ENCODE data around the gene CSNK1D.
A peak's percentile ranks its signal among the peaks of the same experiment; 100 is the strongest.
"Not testable (repeated sequence)": the region's sequence is repeated elsewhere in the genome, so short reads cannot be mapped to it uniquely, and the experiment has no call there.

Gene CSNK1D

GRCh38 chr17:82274134-82275020, 877 bp upstream of the CSNK1D start:
- DNase-seq (ENCODE audit: low read depth), result no peak

- peak; percentile 40 for DNase-seq (ENCODE audit: low read depth)
Measured at GRCh38 chr17:82272495-82273326, 789 bp downstream of the CSNK1D start.

- no peak for DNase-seq (ENCODE audit: low read depth)
Measured at GRCh38 chr17:82271401-82271800, 2.1 kb downstream of the CSNK1D start.

DNA sequence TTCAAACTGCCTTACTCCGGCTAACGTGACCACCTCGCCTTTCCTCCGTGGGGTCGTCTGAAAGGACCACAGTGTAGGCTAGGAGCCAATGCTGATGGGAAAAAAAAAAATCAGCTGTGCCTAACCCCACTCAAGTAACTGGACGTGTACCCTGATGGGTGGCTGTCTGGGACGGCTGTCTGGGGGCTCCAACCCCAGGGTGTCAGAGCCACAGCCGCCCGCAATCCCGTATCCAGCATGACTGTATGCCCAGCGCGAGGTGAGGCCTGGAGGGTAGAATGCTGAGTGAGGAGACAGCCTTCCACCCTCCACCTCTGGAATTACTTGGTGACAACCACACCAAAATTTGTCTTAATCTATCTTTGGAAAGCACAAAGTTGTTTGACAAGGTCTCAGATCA, 2.8 kb downstream of the CSNK1D start:
- no peak for DNase-seq (ENCODE audit: low read depth)

DNA sequence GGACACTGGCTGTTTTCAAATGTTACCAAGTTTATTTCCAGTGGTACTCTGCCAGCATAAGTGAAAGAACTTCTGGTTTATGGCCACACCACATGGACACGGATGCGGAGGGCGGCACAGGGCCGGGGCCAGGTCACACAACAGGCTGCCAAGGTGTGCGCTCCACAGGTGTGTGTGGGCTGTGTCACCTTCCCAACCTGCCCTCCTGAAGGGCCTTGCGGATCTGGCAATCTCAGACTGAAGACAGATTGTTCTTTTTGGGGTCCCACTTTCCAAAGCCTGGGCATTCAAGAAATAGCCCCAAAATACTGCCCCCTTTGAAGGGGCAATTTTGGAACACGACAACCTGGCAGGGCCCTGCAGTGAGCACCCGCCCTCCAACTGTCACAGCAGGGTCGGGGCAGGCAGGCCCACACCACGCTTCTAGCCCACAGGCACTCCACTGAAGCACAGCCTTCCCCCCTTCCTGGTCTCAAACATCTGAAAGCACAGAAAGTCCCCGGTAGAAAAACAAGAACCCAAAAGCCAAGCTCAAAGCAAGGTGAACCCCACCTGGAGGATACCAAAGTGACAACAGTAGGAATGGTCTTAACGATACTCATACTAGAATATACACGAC, 3.5 kb downstream of the CSNK1D start:
- DNase-seq (ENCODE audit: low read depth), result no peak

DNA sequence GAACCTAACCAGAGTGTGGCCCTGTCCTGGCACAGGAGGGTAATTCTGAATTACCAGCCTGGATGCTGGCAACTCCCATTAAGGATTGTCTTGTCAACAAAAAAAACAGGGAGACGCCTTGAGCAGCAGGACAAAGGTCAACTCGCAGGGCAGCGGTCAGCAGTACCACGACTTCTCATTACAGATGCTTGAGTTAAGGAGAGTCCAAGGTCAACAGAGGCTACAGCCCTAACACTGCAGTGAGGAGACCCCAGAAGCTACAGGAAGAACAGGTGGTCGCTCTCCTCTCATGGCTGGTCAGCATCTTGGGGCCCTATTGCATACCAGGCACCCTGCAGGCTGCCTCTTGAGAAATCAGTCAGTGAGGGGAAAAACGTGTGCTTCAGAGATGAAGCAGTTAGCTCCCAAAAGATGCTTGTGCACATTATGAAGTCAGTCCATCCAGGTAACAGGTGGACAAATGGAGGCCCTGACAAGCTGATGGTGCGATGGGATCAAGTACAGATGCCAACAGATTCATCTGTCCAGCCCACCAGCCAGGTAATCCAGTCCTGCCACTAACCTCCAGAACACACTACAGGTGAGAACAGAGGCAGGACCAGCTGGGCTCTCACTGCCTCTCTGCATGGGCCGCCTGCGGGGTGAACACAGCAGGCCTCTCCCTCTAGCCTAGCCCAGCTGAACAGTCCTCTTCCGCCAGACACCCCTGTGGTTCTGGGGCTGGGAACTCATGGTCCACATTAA, 4.2 kb downstream of the CSNK1D start:
- DNase-seq (ENCODE audit: low read depth), result no peak

DNA sequence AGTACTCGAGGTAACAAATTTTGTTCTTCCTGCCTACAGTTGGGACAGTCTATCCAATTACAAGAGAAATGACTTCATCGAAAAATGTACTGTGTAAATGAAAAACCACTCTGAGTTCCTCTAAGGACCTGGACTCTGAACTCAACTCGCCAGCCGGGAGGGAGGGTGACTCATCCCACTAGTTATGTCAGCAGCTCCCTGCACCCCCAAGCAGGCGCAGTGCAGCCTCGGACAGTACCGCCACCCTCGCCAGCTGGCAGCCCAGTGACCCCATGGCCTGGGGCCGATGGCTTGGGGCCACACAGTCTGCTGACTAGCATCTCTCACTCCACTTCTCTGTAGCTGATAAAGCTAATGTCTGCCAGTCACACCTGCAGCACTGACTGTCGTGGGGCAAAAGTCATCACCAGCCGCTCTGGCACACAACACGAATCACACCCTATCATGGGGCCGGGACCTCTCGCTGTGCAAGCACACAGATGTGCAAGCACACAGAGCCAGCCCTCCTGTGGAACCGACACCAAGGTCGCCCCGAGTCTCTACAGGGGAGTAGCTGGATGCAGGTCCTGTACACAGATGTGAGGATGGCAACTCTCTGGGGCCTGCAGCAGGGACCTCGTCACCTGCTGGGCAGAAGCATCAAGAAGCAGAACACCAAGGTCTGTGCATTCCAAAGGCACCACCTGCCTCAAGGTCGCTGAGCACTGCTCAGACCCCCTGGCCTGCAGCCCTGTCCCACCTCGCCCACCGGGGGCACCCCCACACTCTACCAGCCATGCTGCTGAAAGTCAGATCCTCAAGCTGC, 5.7 kb downstream of the CSNK1D start:
- peak; percentile 97 for DNase-seq (ENCODE audit: low read depth)

GRCh38 chr17:82266142-82266541, 7.4 kb downstream of the CSNK1D start:
- DNase-seq (ENCODE audit: low read depth), result no peak

DNA sequence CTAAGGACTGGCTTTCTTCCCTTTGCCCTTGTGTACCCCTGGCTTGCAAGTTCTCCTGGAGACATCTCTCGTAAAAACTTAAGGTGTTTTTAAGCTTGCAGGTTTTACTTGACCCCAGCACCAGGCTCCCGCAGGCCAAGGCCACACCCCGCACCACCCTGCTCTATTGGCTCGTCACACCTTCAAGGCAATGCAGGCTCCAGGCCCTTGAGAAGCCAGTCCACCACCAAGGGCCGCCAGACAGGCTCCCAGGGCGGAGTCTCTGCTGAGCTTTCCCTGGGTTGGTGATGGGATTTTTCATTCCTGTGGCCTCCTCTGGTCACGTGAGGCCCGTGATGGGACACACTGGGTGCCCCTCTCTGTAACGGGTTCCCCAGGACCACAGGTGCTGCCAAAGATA, 9.9 kb downstream of the CSNK1D start:
- no peak for DNase-seq (ENCODE audit: low read depth)

DNA sequence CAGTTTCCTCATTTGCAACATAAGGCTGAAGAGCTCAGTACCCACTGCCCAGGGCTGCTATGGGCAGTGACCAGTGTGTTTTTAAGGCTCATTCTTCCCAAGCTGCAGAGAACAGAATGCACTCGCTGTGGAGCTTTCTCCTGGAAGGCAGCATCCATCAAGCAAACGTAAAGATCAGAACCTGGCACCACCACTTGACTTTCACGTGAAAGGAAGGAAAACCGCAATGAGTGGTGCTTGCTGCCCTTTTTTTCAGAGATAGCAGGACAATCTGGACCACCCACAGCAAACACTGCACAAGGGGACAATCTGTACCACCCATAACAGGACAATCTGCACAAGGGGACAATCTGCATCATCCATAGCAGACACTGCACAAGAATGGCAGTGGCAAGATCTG, 11.2 kb downstream of the CSNK1D start:
- DNase-seq (ENCODE audit: low read depth), result no peak

- not testable (repeated sequence) for DNase-seq (ENCODE audit: low read depth)
Measured at GRCh38 chr17:82259972-82260961, 13.2 kb downstream of the CSNK1D start.

GRCh38 chr17:82258555-82258954, 14.9 kb downstream of the CSNK1D start:
- no peak for DNase-seq (ENCODE audit: low read depth)

- peak; percentile 43 for DNase-seq (ENCODE audit: low read depth)
Measured at GRCh38 chr17:82257473-82257872, 16.0 kb downstream of the CSNK1D start.

- DNase-seq (ENCODE audit: low read depth), result no peak
Measured at GRCh38 chr17:82256242-82256885, 17.1 kb downstream of the CSNK1D start.

DNA sequence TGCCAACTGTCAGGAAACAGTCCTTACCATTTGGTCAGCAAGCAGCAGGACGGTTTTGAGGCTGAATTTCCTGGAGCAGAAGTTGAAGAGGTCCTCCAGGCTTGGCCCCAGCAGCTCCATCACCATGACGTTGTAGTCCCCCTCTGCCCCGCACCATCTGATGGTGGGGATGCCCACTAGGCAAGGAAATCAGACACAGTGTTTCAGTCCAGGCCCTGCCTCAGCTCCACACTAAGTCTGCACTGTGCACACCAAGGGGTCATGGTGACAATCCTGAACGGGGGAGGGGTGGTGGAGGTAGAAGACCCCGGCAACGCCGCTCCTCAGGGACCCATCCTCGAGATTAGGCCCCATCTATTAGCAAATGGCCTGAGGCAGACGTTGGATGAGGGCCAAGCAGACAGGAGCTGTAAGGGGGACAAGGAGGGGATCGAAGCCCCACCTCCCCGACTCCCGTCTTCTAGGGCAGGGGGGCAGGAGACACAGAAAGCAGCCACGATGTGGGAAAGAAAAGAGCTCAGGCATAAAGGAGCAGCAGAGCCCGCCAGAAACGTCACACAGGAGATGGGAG, 18.0 kb downstream of the CSNK1D start:
- DNase-seq (ENCODE audit: low read depth), result no peak

DNA sequence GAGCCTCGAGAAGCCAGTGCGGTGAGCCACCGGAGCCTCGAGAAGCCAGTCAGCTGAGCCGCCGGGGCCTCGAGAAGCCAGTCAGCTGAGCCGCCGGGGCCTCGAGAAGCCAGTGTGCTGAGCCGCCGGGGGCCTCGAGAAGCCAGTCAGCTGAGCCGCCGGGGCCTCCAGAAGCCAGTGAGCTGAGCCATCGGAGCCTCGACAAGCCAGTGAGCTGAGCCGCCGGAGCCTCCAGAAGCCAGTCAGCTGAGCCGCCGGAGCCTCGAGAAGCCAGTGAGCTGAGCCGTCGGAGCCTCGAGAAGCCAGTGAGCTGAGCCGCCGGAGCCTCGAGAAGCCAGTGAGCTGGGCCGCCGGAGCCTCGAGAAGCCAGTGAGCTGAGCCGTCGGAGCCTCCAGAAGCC, 18.8 kb downstream of the CSNK1D start:
- not testable (repeated sequence) for DNase-seq (ENCODE audit: low read depth)

DNA sequence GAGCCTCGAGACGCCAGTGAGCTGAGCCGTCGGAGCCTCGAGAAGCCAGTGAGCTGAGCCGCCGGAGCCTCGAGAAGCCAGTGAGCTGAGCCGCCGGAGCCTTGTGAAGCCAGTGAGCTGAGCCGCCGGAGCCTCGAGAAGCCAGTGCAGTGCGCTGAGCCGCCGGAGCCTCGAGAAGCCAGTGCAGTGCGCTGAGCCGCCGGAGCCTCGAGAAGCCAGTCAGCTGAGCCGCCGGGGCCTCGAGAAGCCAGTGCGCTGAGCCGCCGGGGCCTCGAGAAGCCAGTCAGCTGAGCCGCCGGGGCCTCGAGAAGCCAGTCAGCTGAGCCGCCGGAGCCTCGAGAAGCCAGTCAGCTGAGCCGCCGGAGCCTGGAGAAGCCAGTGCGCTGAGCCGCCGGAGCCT, 19.4 kb downstream of the CSNK1D start:
- not testable (repeated sequence) for DNase-seq (ENCODE audit: low read depth)

- no peak for DNase-seq (ENCODE audit: low read depth)
Measured at GRCh38 chr17:82253179-82253544, 20.3 kb downstream of the CSNK1D start.
